GM12873 (cell line): ENCODE results near the gene PPIF.

Experiments
- TF ChIP-seq, protein P1 (sequence below): IDR thresholded peaks from 2 replicates; pipeline ENCODE4 v1.5.1; 2012; ENCODE audit warnings: low read depth, mild to moderate bottlenecking, moderate library complexity, low read length, control low read depth; ENCODE audit not compliant: insufficient read depth; ENCODE audit errors: missing control alignments

PPIF gene

DNA sequence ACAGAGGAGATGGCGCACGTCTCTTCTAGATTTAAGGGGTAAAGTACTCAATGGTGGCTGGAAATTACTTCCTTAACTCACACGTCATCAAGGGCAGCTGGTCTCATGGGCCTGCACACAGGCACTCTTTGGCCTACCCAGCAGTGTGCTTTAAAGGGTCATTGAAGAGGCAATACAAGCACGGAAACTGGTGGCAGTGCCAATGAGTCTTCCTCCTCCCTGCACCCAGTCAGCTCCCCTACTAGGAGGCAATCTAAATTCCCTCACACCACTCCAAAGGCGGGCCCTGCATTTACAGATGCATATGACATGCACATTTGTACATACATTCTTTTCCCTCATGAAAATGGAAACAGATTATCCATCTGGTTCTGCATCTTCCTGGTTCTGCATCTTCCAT, 47.4 kb downstream of the PPIF start:
- TF ChIP-seq, protein P1, sequence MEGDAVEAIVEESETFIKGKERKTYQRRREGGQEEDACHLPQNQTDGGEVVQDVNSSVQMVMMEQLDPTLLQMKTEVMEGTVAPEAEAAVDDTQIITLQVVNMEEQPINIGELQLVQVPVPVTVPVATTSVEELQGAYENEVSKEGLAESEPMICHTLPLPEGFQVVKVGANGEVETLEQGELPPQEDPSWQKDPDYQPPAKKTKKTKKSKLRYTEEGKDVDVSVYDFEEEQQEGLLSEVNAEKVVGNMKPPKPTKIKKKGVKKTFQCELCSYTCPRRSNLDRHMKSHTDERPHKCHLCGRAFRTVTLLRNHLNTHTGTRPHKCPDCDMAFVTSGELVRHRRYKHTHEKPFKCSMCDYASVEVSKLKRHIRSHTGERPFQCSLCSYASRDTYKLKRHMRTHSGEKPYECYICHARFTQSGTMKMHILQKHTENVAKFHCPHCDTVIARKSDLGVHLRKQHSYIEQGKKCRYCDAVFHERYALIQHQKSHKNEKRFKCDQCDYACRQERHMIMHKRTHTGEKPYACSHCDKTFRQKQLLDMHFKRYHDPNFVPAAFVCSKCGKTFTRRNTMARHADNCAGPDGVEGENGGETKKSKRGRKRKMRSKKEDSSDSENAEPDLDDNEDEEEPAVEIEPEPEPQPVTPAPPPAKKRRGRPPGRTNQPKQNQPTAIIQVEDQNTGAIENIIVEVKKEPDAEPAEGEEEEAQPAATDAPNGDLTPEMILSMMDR = no peak

DNA sequence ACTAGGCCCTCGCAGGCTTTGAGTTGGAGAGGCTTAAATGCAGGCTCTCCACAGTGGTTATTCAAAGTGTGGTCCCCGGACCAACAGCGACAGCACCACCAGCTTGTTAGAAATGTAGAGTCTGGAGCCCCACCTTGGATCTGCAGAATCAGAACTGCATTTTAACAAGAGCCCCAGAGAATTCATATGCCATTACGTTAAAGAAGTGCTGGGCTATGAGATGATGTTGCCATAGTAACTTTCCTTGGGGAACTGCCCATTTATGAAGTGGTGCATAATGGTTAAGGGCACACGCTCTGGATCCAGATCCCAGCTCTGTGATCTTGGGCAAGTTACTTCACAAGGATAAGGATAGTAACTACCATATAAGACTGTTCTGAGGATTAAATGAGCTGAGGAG, 49.3 kb downstream of the PPIF start:
- TF ChIP-seq, protein P1 = no peak

DNA sequence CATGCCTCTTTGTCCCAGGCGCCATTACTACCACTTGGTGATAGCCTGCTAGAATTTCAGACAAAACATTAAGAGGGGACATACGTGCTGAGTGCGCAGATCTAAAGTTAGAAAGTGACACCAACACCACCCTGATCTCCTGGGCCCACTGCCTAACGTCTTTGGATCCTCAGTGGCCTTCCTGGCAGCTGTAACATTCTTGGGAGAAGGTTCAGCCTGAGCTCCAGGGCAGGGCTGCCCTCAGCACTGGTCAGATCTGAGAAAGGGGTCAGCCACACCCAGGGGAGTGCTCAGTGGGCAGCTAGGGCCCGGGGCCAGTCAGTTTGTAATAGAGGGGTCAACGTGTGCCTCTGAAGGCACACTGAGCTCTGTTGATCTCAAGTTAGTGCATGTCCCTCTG, 49.8 kb downstream of the PPIF start:
- TF ChIP-seq, protein P1 = no peak

DNA sequence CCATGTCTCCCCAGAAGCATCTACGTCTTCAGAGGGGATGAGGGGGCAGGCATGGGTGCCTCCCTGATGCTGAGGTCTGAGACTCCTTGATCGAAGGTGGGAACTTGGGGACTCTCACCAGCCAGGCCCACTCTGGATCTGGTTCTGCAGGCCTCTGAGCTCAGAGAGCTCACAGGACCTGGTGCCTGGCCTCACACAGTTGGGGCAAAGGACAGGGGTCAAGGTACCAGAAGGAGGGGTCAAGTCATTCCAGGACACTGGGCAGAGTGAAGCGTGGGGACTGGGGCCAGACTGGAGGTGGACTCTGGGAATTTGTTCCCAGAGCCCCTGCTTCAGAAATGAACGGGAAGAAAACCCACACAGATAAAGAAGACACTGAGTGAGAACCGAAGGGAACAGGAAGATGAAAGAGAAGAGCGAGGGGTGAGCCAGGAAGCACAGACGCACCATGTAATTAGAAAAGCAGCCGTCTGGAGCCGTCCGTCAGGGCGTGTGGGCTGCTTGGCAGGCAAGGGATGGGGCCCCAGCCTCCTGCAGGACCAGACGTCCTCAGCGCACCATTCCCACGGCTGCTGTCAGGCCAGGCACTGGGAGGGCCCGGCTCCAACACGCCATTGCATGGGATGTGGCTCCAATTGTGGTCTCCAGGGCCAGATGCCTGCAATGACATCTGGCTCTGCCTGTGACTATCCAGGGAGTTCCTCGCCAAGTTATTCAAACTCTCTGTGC, 50.5 kb downstream of the PPIF start:
- TF ChIP-seq, protein P1 = no peak

DNA sequence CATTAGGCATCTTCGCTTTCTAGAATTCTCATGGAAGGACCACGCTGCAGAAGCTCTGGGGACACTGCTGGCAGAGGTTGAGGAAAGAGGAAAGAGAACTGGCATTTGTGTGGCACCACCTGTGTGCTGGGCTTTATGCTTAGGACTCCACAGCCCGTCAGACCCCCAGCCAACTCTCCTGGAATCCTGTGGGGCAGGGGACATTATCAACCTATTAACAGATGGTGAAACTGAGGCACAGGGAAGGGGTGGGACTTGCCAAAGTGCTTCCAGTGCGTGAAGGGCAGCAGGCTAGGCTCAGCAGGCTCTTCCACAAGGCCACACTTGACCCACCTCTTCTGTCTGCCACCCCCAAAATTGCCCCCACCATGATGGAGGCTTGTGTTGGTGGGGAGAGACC, 51.4 kb downstream of the PPIF start:
- TF ChIP-seq, protein P1 = no peak

DNA sequence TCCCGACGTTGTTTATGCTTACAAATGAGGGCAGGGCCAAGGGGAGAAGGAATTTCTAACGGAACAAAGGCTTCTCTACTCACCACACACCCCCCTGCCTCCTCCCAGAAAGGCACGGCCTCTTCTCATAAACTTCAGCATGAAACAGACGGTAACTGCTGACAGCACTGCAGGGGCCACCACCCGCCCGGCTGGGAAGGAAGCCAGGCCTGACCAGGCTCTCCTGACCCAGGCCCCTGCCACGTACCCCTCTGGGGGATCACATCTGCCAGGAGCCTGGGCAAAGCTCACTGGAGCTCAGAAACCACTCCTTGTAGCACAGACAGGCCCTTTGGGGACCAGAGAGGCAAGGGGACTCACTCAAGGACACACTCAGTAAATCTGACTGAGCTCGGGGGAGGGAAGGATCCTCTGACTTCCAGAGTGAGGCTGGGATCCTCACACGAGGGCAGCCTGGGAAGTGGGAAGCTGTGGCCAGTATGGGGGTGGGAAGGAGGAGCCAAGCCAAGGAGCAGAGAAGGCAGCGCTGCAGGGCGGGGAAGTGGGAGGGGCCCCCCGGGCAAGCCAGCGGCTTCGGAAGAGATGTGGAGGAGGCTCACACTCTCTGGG, 52.1 kb downstream of the PPIF start:
- TF ChIP-seq, protein P1 = no peak

DNA sequence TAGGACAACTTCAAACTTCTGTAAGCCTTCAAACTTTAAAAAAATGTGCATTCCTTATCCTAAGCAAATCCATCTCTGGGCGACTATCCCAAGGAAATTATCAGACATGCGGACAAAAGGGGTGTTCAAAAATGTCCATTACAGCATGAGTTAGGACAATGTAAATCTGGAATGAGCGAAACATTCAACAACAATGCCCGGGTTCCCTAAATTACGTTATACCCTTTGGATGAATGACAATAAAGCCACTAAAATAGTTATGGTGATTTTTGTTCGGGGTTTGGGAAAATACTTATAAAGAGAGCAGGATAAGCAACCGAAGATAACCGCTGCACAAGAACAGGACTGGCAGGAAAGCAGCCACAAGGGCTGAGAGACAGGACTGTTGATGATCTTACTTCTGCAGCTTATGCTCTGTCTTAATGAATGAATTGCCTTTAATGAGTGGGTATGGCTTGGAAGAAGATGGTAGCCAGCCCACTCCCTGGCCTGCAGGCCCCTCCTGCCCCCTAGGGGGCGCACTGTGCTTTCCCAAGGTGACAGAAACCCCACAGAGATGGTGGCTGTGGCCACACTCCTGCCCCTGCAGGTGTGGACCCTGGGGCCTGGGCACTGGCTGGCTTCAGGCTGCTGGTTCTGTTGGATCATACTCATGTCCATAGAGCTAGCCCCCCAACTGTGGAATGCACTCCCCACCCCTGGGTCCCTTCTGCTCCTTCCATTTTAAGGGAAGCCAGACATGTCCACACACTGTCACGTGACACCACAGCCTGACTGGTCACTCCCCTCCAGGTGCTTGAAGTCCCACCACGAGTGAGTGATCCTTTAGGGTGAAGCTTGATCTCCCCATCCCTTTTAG, 53.1 kb downstream of the PPIF start:
- TF ChIP-seq, protein P1 = peak; percentile 97
